RWPE2 (cell line): ENCODE results near the gene TMPRSS9.

Experiments used
- ATAC-seq: fragments of 200-7000 bp; cut with Tn5 transposase; 3 replicates; pipeline ENCODE4 v1.9.1; 2021; ENCODE audit warnings: low read depth
- DNase-seq: peaks from one replicate; pipeline ENCODE4 v3.0.0-alpha.2; 2020; ENCODE audit warnings: low spot score
- H3K27ac ChIP-seq: fragments of 450-650 bp; 2 replicates; pipeline ENCODE4 v1.5.1; 2017; ENCODE audit warnings: mild to moderate bottlenecking; ENCODE audit not compliant: poor library complexity, severe bottlenecking
- H3K27me3 ChIP-seq: fragments of 250-450 bp; sonication (Bioruptor Pico); 2 replicates; pipeline ENCODE4 v1.5.1; 2021; ENCODE audit warnings: mild to moderate bottlenecking, moderate library complexity; ENCODE audit not compliant: insufficient read depth, poor library complexity, severe bottlenecking
- H3K36me3 ChIP-seq: fragments of 250-450 bp; sonication (Bioruptor Pico); 2 replicates; pipeline ENCODE4 v1.5.1; 2020; ENCODE audit warnings: low read depth, mild to moderate bottlenecking, moderate library complexity
- H3K4me1 ChIP-seq: fragments of 250-450 bp; sonication (Bioruptor Pico); 2 replicates; pipeline ENCODE4 v1.5.1; 2021; ENCODE audit warnings: mild to moderate bottlenecking, moderate library complexity; ENCODE audit not compliant: insufficient read depth, poor library complexity, severe bottlenecking
- H3K4me3 ChIP-seq: fragments of 250-450 bp; sonication (Bioruptor Pico); 2 replicates; pipeline ENCODE4 v1.5.1; 2021; ENCODE audit warnings: mild to moderate bottlenecking, moderate library complexity; ENCODE audit not compliant: severe bottlenecking
- H3K9me3 ChIP-seq: fragments of 250-450 bp; sonication (Bioruptor Pico); 2 replicates; pipeline ENCODE4 v1.5.1; 2021; ENCODE audit warnings: mild to moderate bottlenecking, moderate library complexity; ENCODE audit not compliant: severe bottlenecking
- CTCF ChIP-seq: fragments of 450-650 bp; IDR thresholded peaks from one replicate; pipeline ENCODE4 v1.5.1; 2017; ENCODE audit warnings: mild to moderate bottlenecking, moderate library complexity; ENCODE audit not compliant: poor library complexity, severe bottlenecking

TMPRSS9 gene

DNA sequence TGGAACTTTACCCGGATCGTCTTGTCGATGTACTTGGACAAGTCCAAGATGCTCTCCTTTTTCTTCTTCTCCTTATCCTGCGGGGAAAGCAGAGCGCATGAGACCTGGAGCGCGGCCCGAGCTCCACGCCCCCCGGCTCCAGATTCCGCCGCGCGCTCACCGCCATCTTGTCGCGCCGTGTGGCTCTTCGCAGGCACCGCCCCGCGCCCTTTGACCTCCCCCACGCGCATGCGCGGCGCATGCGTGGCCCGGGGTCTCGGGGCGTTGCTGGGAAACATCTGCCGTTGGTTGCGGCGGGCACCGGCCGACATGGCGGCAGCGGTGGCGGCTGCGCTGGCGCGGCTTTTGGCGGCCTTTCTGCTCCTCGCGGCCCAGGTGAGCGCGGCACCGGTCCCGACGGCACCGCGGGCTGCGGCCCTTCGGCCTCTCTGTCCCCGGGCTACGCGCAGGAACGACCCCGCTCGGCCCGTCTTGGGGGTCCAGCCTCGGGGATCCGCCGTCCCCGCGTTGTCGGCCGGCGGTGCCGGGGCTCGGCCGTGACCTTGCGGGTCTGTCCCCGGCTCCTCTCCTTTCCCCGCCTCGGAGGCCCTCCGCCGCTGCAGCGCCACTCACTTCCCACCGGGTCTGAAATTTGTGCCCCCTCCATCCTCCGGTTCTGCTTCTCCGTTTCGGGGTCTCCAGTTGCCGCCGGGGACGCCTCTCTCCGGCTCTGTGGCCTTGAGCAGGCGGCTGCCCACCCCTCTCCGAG, 31.5 kb upstream of the TMPRSS9 start, which contains the start of the genes LSM7 and SPPL2B:
Gene LSM7 (minus strand): TSS at position 186 of the 748 bp plus-strand sequence. CDS start 20 bp downstream, at position 166.
Gene SPPL2B (plus strand): TSS at position 284 of the 748 bp plus-strand sequence. CDS start 26 bp downstream, at position 310.
- H3K4me1 ChIP-seq, result no peaks in the 10 kb centered on the region
- peak within 1 kb of the TSS; percentile 60 for H3K4me3 ChIP-seq
- peaks cover 13% of the 10 kb centered on the region for H3K36me3 ChIP-seq
- no peak for TF ChIP-seq CTCF
- no peaks in the 10 kb centered on the region for H3K9me3 ChIP-seq
- DNase-seq, result no peak
- H3K27me3 ChIP-seq, result no peaks in the 10 kb centered on the region
- H3K27ac ChIP-seq, result peak within 1 kb of the TSS; percentile 64
- peak; percentile 66 for ATAC-seq

GRCh38 chr19:2329149-2329478, 31.0 kb upstream of the TMPRSS9 start:
- peak; percentile 23; the same call in 1 of the 3 replicates for ATAC-seq
- Histone ChIP-seq H3K4me3 (peak overlapping the region; percentile 60), H3K27me3 (no peaks in the 10 kb centered on the region), H3K4me1 (no peaks in the 10 kb centered on the region), H3K36me3 (peaks cover 13% of the 10 kb centered on the region), H3K9me3 (no peaks in the 10 kb centered on the region), H3K27ac (peak overlapping the region; percentile 64)
- no peak for TF ChIP-seq CTCF
- DNase-seq, result no peak

GRCh38 chr19:2329501-2329916, 30.6 kb upstream of the TMPRSS9 start:
- no peak; the same call in 2 of the 3 replicates for ATAC-seq

DNA sequence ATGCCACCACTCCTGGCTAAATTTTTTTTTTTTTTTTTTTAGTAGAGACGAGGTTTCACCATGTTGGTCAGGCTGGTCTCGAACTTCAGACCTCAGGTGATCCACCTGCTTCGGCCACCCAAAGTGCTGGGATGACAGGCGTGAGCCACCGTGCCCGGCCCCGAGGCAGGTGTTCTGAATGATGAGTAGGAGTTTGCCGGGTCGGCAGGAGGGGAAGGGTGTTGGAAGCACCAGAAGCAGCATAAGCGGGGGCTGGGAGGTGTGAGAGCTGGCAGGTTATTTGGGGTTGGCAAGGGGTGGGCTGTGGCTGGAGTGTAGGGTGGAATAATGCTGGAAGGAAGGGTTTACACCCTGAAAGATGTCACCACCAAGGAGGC, 29.8 kb upstream of the TMPRSS9 start:
- Histone ChIP-seq H3K27ac (no peak overlapping the region), H3K4me1 (no peaks in the 10 kb centered on the region), H3K4me3 (no peak overlapping the region), H3K27me3 (no peaks in the 10 kb centered on the region), H3K9me3 (no peaks in the 10 kb centered on the region), H3K36me3 (peaks cover 13% of the 10 kb centered on the region)
- DNase-seq (no peak), ATAC-seq (no peak)
- TF ChIP-seq CTCF, result no peak

More at GRCh38 chr19:2329501-2329916, 30.6 kb upstream of the TMPRSS9 start:
- no peaks in the 10 kb centered on the region for H3K9me3 ChIP-seq
- H3K27ac ChIP-seq, result no peak overlapping the region
- H3K27me3 ChIP-seq, result no peaks in the 10 kb centered on the region
- DNase-seq, result no peak
- H3K36me3 ChIP-seq, result peaks cover 13% of the 10 kb centered on the region
- H3K4me1 ChIP-seq, result no peaks in the 10 kb centered on the region
- no peak for TF ChIP-seq CTCF
- H3K4me3 ChIP-seq, result peak overlapping the region; percentile 60
